Fibroblast of gingiva (primary cell): Measurements from ENCODE around the gene PIGH.

Experiments used
- DNase-seq: peaks from one replicate; pipeline ENCODE4 v3.0.0-alpha.2; 2011; ENCODE audit warnings: low read depth

The PIGH gene

DNA sequence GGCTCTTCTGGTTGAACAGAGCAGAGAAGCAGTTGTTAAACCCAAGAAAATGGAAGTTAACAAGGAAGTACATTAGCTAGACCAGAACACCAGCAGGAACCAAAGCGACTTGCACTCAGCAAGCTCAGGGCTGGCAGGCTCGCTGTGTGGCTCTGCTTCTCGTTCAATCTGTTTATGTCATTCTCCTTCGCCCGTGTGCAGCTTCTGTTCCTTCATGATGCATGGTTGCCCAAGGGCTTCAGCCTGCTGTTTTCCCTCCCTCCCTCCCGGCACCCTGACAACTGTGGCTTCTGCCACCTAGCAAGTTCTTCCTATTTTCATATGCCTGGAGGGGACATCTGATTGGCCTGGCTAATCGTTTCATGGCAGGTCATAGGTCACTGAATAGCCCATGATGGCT lies 25.3 kb downstream of the PIGH start:
- DNase-seq, result no peak

- DNase-seq, result no peak
Measured at GRCh38 chr14:67574156-67574555, 25.9 kb downstream of the PIGH start.

DNA sequence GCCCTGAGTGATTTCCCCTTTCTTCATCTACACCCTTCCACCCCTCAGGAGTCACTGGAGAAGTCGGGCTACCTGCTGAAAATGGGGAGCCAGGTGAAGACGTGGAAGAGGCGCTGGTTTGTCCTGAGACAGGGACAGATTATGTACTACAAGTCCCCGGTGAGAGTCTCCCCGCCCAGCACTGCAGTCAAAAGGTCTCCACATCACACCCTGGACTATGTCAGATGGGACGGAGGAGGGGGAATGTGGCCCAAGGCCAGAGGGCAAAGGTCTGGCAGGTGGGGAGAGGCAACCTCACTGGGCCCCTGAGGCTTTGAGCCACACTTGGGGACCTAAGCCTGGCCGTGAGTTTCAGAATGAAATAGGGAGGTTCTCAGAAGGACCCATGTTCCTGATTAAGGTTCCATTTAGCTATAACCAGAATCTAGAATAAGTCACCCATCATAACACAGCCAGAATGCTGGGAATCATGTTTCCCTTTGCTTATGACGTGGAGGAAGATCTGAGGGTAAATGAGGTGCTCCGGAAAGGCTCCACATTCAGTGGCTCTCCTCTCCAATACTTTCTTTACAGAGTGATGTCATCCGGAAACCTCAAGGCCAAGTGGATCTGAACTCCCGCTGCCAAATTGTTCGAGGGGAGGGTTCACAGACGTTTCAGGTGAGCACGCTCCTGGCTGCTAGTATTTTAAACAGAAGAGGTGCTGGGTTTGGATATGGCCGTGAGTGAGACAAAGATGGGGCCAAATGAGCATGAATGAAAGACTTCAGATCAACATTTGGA lies 26.6 kb downstream of the PIGH start:
- DNase-seq, result no peak

GRCh38 chr14:67572608-67573007 lies 27.5 kb downstream of the PIGH start:
- DNase-seq, result no peak

DNA sequence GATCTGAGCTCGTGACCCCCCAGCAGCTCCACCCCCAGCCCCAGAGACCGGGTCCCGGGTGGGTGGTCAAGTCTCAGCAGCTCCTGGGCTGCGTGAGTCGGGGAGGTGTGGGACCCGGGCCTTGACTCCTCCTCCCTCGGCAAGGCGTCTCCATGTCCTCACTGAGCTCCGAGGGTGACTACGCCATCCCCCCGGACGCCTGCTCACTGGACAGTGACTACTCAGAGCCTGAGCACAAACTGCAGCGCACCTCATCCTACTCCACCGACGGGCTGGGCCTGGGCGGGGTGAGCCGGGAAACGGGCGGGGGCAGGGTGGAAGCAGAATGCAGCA lies 28.1 kb downstream of the PIGH start:
- no peak for DNase-seq

DNA sequence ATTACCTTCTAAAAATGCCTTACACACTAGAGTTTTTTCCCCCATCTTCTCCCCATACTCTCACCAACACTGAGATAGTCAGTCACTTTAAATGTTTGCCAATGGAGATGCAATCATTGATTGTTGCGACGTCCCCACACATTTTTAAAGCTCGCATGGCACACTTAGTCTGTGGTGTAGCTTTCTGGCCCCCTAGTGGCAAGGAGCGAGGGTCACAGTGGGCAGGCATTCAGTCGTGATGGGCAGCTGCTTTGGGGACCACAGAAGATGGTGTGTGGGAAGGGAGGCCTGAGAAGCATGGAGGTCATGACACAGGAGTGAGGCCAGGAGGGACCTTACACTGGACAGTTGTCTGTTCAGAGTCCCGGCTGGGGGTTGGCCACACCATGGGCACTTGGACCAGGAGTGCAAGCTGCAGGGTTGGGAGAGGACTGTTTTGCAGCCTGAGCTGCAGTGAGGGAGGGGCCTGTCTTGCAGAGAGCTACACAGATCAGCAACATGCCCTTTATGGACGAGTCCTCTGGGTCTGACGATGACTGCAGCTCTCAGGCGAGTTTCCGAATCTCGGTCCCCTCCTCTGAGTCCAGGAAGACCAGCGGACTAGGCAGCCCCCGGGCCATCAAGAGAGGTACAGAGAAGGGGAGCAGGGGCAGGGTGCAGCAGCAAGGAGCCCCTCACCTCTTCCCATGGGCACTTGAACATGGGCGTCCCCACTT lies 28.6 kb downstream of the PIGH start:
- DNase-seq, result peak; percentile 48

GRCh38 chr14:67570453-67570852 lies 29.6 kb downstream of the PIGH start:
- no peak for DNase-seq

- no peak for DNase-seq
Measured at GRCh38 chr14:67569651-67570290, 30.3 kb downstream of the PIGH start.

DNA sequence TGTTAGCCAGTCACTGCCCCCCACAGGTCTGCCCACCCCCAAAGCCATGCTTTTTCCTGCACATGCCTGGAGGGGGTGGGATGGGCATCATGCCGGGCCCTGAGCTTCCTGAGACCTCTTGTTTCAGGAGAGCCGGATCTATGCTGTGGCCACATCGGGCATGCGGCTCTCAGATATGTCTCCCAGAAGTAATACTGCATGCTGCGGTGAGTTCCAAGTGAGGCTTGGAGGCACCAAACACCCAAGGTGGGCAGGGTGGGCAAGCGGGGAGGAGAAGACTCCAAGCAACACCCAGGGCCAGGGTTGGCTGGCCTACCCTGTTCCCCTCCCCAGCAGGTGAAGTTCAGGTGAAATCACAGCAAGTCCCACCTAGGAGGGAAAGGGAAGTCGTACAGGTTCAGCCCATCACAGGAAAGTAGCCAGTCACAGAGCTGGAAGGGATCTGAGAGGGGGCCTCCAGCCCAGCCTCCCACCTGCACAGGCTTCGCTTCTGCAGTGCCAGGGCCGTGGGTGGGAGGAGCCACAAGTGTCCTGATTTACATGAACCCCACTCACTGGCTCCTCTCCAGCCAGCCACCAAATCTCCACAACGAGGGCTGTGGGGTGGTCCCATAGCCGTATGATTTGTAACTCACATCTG lies 30.9 kb downstream of the PIGH start:
- DNase-seq, result no peak

DNA sequence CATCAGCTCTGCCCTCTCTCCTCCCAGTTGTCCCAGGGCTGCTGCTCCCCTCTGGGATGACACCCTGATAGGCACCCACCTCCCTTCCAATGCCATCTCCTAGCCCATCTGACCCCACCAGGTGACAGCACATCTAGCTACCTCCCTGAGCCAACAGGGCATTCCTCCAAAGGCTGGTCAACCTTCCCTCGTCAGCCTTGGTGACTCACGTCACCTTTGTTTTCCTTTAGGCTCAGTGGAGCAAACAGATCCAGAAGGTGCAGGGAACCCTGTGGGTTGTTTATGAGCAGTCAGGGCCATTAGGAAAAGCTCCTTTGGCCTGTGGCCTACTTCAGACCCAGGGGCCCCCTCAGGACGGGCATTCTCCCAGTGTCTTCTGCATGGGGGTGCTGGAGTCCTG lies 32.4 kb downstream of the PIGH start:
- DNase-seq, result no peak

- DNase-seq, result peak; percentile 68
Measured at GRCh38 chr14:67566908-67567307, 33.2 kb downstream of the PIGH start.

DNA sequence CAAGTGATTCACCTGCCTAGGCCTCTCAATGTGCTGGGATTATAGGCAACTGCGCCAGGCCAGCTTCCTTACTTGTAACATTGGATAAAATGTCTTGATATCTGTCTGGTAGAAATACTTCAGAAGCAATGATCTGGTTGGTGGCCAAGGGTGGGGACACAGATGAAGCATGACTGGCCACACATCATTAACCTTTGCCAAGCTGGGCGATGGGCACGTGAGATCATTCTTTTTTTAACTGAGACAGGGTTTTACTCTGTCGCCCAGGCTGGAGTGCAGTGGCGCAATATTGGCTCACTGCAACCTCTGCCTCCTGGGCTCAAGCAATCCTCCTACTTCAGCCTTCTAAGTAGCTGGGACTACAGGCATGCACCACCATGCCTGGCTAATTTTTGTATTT lies 35.8 kb downstream of the PIGH start:
- no peak for DNase-seq

DNA sequence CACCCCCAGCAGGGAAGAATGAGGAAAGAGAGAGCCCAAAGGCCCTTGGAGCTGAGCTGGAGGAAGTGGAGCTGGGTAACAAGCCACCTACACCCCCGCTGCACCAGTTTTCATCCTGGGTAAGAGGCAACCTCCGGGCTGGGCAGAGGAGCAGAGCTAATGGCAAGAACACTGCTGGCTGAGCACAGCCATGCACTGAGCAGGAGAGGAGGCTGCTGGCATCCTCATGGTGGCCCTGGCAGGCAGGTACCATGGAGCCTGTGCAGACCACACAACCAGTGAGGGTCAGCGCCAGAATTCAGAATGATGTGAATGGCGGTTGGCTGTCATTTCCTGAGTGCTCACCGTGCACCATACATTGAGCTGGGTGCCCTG lies 37.3 kb downstream of the PIGH start:
- DNase-seq, result no peak

DNA sequence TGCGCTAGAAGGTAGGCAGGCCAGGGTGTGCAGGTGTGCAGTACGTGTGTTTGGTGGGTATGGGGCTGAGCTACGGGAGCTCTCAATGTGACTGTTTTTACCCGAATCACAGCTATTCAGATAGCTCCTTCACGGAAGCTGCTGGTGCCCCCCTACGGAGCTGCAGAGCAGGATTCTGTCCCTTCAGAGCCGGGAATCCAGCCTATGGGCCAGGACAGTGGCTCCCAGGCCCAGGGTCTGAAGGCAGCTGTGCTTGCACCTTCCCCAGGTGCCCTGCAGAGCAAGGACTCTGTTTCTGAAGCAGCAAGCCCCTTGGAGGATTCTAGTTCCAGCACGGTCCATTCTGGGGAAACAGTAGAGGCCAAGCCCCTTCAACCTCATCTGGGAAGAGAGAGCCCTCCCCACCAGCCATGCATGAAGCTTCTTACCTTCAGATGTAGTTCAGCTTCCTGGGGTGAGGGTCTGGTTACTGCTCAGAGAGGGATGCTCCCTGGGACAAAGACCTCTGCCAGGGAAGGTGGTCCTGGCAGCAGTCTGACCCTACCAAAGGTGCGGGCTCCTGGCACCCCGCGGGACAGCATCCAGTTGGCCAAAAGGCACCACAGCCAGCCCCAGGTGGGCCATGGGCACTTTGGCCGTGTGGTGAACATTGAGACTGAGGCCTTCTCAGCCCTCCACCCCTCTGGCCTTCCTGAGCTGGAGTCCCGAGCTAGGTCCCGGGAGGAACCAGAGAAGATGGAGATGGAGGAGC lies 37.9 kb downstream of the PIGH start:
- DNase-seq, result no peak

DNA sequence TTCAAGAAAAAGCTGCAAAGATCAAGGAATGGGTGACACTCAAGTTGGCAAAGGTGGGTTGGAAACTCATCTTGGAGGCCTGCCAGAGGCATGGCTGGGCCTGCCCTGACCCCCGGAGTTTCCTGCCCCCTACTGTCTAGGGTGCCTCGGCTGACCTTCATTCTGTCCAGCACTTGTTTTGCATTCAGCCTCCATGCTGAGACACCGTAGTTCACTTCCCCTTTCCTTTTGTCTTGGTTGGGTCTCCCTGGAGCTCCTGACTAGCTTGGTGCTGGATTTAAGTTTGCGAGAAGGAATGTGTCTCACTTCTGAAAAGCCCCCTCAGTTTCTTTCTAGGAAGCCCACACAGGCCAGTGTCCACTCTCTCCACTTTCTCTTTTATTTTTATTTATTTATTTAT lies 40.4 kb downstream of the PIGH start:
- no peak for DNase-seq

DNA sequence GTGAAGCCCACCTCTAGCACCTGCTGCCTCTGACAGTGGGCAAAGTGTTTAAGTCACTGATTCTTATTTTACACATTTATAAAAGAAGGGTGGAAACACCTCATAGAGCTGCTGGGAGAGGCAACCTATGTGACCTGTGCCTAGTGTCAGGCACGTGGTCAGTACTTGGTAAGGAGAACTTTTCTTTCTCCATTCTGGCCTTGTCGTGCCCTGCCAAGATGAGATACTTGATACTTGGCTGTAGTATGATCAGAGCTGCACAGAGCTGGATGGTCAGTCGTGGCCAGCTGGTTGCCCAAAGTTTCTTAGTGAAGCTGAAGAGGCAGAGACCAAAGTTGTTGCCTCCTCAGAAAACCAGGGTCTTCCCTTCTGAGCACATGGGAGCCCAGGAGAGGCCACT lies 42.4 kb downstream of the PIGH start:
- no peak for DNase-seq

DNA sequence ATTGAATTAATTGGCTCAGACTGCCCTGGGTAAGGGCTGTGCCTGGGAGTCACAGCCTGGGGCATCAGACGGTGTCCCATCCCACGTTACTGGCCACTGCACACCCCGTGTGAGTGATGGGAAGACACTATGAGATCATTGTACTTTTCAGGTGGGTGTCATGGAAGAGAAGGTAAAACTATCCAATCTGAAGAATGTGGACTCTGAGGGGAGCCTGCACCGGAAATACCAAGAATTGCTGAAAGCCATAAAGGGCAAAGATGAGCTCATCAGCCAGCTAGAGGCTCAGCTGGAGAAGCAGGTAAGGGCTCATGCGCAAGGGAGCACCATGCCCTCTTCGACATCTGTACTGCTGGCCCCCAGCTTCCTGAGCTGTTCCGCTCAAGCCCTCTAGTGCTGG lies 43.0 kb downstream of the PIGH start:
- DNase-seq, result no peak

DNA sequence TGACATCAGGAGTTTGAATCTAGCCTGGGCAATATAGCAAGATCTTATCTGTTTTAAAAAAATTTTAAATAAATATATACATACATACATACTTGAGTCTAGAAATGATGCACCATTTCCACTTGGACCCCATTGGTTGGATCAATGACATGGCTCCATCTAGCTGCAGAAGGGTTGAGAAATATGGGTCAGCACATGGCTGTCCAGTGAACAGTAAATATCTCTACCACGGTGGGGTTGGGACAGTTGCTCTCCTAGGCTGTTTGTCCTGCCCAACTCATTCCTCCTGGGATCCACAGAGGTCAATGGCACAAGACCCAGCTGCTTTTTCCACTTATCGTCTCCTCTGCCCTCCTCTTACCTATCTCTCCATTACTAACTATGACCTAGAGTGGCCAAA lies 43.4 kb downstream of the PIGH start:
- DNase-seq, result no peak

GRCh38 chr14:67555518-67556090 lies 44.5 kb downstream of the PIGH start:
- no peak for DNase-seq

DNA sequence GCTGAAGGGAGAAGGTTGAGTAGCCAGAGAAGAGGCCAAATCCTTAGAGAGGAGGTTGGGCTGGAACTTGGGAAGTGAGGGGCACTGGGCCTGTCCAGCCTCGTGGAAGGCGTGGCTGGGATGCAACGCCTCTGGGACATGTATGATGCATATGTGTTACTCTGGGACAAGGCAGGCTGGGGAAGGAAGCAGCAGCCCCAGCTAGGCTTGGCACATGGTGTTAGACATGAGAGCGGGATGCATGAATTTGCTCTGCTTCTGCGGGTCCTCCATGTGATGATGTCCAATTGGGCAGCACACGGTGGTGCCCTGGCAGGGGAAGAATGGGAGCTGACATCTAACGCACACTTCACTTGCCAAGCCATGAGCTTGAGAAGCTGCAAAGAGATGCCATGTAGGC lies 45.7 kb downstream of the PIGH start:
- DNase-seq, result no peak

DNA sequence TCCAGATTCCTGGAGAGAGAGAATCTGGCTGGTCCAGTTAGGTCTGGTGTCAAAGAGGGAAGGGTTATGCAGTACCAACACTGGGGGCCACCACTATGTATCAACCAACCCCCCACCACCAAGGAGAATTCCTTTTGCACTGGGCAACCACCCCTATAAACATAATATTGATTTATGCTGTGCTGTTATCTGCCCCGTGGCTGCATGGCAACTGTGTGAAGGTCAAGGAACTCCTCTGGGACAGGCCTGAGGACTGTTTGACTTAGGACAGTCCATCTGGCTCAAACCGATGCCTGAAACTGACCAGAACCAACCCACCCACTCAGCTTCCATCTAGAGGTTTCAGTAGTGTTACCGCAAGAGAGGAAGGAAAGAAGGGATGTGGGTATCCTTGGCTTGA lies 46.5 kb downstream of the PIGH start:
- no peak for DNase-seq

DNA sequence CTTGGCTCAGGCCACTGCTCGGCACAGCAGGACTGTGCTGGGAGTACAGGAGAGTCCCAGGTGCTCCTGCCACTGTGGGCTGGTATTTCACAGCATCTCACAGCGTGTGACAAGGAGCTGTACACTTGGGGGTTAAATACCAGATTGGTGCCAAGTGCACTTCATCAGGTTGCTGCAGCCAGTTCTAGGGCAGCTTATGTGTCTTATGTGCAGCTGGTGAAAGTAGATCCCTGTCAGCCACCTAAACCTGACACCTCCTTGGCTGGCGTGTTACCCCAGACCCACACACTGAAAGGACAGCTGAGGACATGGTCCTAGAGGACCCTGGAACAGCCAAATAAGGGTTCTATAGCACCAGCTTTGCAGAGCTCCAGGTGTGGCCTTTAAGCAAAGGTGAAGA lies 48.1 kb downstream of the PIGH start:
- DNase-seq, result no peak
